Vagina (tissue), 2 donors: Measurements from ENCODE around the gene MAP4K4. TPM values are rescaled to one million over a fixed set of nuclear protein-coding genes. Genes with fewer than 3 reads are reported as not detected.

Source experiments
- DNase-seq, 2 donors: peaks; one replicate each; pipeline ENCODE4 v3.0.0-alpha.2; 2017; ENCODE audit errors: extremely low spot score in 2 of 2
- H3K27ac ChIP-seq: fragments of 200-600 bp; sonication (generic); one replicate; pipeline ENCODE4 v1.5.1; 2019
- H3K27me3 ChIP-seq: fragments of 200-600 bp; sonication (generic); one replicate; pipeline ENCODE4 v1.5.1; 2019
- H3K36me3 ChIP-seq, 2 donors: fragments of 200-600 bp; sonication (generic); one replicate each; pipeline ENCODE4 v1.5.1; 2017 to 2019
- H3K4me1 ChIP-seq: fragments of 200-600 bp; sonication (generic); one replicate; pipeline ENCODE4 v1.5.1; 2019
- H3K4me3 ChIP-seq, 2 donors: fragments of 200-600 bp; sonication (generic); 1 replicate in 1 of 2; 2 replicates in 1 of 2; pipeline ENCODE4 v1.5.1; 2016 to 2019
- H3K9me3 ChIP-seq: fragments of 200-600 bp; sonication (generic); one replicate; pipeline ENCODE4 v1.5.1; 2019
- CTCF ChIP-seq, 3 experiments: fragments of 450-650 bp in 2 of 3; fragments of 200-600 bp in 1 of 3; sonication (generic) in 1 of 3; IDR thresholded peaks; one replicate each; pipeline ENCODE4 v1.5.1; 2017 to 2019; ENCODE audit warnings: antibody characterized with exemption in 3 of 3, mild to moderate bottlenecking in 2 of 3, moderate library complexity in 2 of 3
- POLR2A ChIP-seq, 2 donors: fragments of 450-650 bp; IDR thresholded peaks; one replicate each; pipeline ENCODE4 v1.6.1; 2017; ENCODE audit warnings: antibody characterized with exemption in 2 of 2, mild to moderate bottlenecking in 2 of 2, moderate library complexity in 2 of 2
- POLR2AphosphoS5 ChIP-seq, 2 donors: sonication (generic); formaldehyde crosslinking; IDR thresholded peaks; one replicate each; pipeline ENCODE4 v1.9.0; 2017; ENCODE audit warnings: antibody characterized with exemption in 2 of 2, mild to moderate bottlenecking in 2 of 2, low read depth in 1 of 2; ENCODE audit not compliant: insufficient read depth in 1 of 2
- intact Hi-C: fragments of 100-400 bp; cut with DNase I; formaldehyde crosslinking; loops from one replicate; pipeline ENCODE4 v1.15.1; 2023
- total RNA-seq: library from RNA; depleted of rRNA; stranded (reverse); fragments of >200 nt; gene quantifications from one replicate; pipeline ENCODE4 v1.2.3, GENCODE V29; 2016

The MAP4K4 gene
- total RNA-seq, 1 donor from 2014 or later, result 75.9 TPM

- Histone ChIP-seq H3K27ac (no peak overlapping the region), H3K4me3 (no peak overlapping the region), H3K27me3 (no peaks in the 10 kb centered on the region), H3K4me1 (no peaks in the 10 kb centered on the region), H3K36me3 (peaks cover 0 to 29% of the 10 kb centered on the region in 2 donors), H3K9me3 (no peaks in the 10 kb centered on the region)
- TF ChIP-seq CTCF (IDR thresholded peaks at IDR 0.05) (no peak), POLR2AphosphoS5 (IDR thresholded peaks at IDR 0.05; ENCODE audit: insufficient read depth in 1 of 2, low read depth in 1 of 2) (no peak), POLR2A (IDR thresholded peaks at IDR 0.05) (no peak)
- DNase-seq, result no peak
- intact Hi-C loops, result no loop called here
Observed at GRCh38 chr2:101858910-101859309, 161.4 kb downstream of the MAP4K4 start.

DNA sequence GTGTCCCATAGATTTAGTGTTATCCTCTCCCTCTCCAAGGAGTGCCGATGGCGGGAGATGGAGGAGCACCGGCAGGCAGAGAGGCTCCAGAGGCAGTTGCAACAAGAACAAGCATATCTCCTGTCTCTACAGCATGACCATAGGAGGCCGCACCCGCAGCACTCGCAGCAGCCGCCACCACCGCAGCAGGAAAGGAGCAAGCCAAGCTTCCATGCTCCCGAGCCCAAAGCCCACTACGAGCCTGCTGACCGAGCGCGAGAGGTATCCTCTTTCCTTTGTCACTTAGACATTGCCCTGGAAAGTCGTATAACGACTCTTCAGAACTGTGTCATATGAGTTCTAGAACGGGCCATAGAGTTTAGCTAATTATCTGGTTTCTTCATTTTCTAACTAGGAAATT is 162.1 kb downstream of the MAP4K4 start:
- intact Hi-C loops, result no loop called here

DNA sequence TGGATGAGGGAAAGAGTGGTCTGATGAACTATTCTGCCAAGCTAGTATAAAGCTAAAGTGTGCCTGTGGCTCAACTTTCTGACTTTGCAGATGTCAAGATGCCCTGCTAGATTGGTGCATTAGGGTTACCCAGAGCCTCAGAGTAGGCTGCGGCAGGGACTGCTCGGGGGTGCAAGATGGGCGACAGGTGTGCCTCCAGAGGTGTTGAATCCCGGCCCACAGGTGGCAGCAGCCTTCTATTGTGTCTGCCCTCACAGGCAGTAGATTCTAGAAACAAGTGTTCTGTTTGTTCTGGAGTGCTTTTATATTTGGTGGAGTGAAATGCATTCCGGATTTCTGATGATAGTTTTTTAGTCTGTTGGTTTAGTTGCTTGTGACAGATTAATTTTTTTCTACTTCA is 162.7 kb downstream of the MAP4K4 start:
- TF ChIP-seq POLR2AphosphoS5 (IDR thresholded peaks at IDR 0.05; ENCODE audit: insufficient read depth in 1 of 2, low read depth in 1 of 2) (no peak), CTCF (IDR thresholded peaks at IDR 0.05) (no peak), POLR2A (IDR thresholded peaks at IDR 0.05) (no peak)
- Histone ChIP-seq H3K27ac (no peak overlapping the region), H3K36me3 (peaks cover 0 to 34% of the 10 kb centered on the region in 2 donors), H3K4me3 (no peak overlapping the region), H3K27me3 (no peaks in the 10 kb centered on the region), H3K4me1 (no peaks in the 10 kb centered on the region), H3K9me3 (no peaks in the 10 kb centered on the region)
- intact Hi-C loops, result no loop called here
- DNase-seq, result no peak

More for the DNA sequence above, 162.1 kb downstream of the MAP4K4 start:
- no peak for DNase-seq
- H3K36me3 ChIP-seq, result peaks cover 0 to 29% of the 10 kb centered on the region in 2 donors
- no peak for TF ChIP-seq POLR2AphosphoS5 (IDR thresholded peaks at IDR 0.05; ENCODE audit: insufficient read depth in 1 of 2, low read depth in 1 of 2)
- TF ChIP-seq CTCF (IDR thresholded peaks at IDR 0.05), result no peak
- no peak for TF ChIP-seq POLR2A (IDR thresholded peaks at IDR 0.05)
- H3K27ac ChIP-seq, result no peak overlapping the region
- H3K9me3 ChIP-seq, result no peaks in the 10 kb centered on the region
- H3K4me3 ChIP-seq, result no peak overlapping the region
- H3K4me1 ChIP-seq, result no peaks in the 10 kb centered on the region
- no peaks in the 10 kb centered on the region for H3K27me3 ChIP-seq

DNA sequence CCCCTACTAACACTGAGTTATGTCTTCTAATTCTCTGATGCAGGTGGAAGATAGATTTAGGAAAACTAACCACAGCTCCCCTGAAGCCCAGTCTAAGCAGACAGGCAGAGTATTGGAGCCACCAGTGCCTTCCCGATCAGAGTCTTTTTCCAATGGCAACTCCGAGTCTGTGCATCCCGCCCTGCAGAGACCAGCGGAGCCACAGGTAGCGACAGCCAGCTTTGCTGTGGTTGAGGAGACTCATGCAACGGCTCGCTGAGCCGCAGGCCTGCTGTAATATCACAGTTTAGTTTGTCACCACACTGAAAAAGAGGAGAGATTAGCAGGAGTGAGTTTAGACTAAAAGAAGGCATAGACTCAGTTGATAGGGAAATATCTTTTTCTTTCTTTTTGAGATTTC is 163.3 kb downstream of the MAP4K4 start:
- H3K27me3 ChIP-seq, result no peaks in the 10 kb centered on the region
- no peak overlapping the region for H3K27ac ChIP-seq
- no peaks in the 10 kb centered on the region for H3K4me1 ChIP-seq
- DNase-seq, result no peak
- intact Hi-C loops, result no loop called here
- H3K4me3 ChIP-seq, result no peak overlapping the region
- TF ChIP-seq CTCF (IDR thresholded peaks at IDR 0.05) (no peak), POLR2A (IDR thresholded peaks at IDR 0.05) (no peak), POLR2AphosphoS5 (IDR thresholded peaks at IDR 0.05; ENCODE audit: insufficient read depth in 1 of 2, low read depth in 1 of 2) (no peak)
- no peaks in the 10 kb centered on the region for H3K9me3 ChIP-seq
- peaks cover 0 to 40% of the 10 kb centered on the region in 2 donors for H3K36me3 ChIP-seq

DNA sequence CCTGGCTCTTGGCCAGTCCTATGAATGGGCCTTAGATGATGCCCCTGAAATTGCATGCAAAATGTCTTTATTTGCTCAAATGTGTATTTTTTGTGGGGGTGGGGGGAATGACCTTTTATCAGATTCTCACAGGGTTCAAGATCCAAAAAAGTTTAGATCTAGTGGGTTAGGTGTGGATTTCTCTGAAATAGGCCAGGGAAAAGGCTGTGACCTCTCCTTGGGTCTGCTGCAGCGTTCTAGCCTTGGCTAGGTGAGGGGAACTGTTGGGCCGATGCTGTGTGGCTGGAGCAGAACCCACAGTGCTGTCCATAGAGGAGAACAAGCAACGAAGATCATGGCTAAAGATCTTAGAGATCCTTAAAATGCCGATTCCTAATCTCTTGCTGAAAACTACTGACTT is 163.9 kb downstream of the MAP4K4 start:
- no peaks in the 10 kb centered on the region for H3K27me3 ChIP-seq
- H3K36me3 ChIP-seq, result peaks cover 0 to 46% of the 10 kb centered on the region in 2 donors
- no peak for TF ChIP-seq CTCF (IDR thresholded peaks at IDR 0.05)
- TF ChIP-seq POLR2AphosphoS5 (IDR thresholded peaks at IDR 0.05; ENCODE audit: insufficient read depth in 1 of 2, low read depth in 1 of 2), result no peak
- TF ChIP-seq POLR2A (IDR thresholded peaks at IDR 0.05), result no peak
- H3K4me3 ChIP-seq, result no peak overlapping the region
- no peaks in the 10 kb centered on the region for H3K4me1 ChIP-seq
- intact Hi-C loops, result no loop called here
- no peak for DNase-seq
- H3K27ac ChIP-seq, result no peak overlapping the region
- no peaks in the 10 kb centered on the region for H3K9me3 ChIP-seq
